Panc1 (cell line): Measurements from ENCODE around the gene CRYGD. TPM values are rescaled to one million over a fixed set of nuclear protein-coding genes. Genes with fewer than 3 reads are reported as not detected.
"Not testable (repeated sequence)": the region's sequence is repeated elsewhere in the genome, so short reads cannot be mapped to it uniquely, and the experiment has no call there.

ENCODE experiments used
- ATAC-seq: fragments of 200-7000 bp; cut with Tn5 transposase; 2 replicates; pipeline ENCODE4 v1.9.1; 2020; ENCODE audit warnings: mild to moderate bottlenecking, moderate library complexity
- BruUV-seq: library from RNA; stranded (reverse); fragments of 400-500 nt; replicated peaks from 2 replicates; lab custom pipeline; 2021; lab: Mats Ljungman, UMichigan
- CTCF ChIA-PET: fragments of 300-600 bp; sonication (Branson Sonifier 250); formaldehyde crosslinking; loops from one replicate; lab custom pipeline; 2022; ENCODE audit warnings: antibody characterized with exemption; lab: Charles Lee
- POLR2A ChIA-PET: fragments of 300-600 bp; sonication (Branson Sonifier 250); formaldehyde crosslinking; loops from one replicate; lab custom pipeline; 2022; ENCODE audit warnings: antibody characterized with exemption; lab: Charles Lee
- DNase-seq: peaks from one replicate; pipeline ENCODE4 v3.0.0-alpha.2; 2010; ENCODE audit warnings: low read depth, low spot score
- H3K27ac ChIP-seq: 2 replicates; pipeline ENCODE4 v1.5.1; 2011; ENCODE audit warnings: mild to moderate bottlenecking, low read length, inconsistent platforms
- H3K27me3 ChIP-seq: fragments of 200-500 bp; sonication (Bioruptor generic); 2 replicates; pipeline ENCODE4 v1.6.0; 2014; ENCODE audit warnings: low read length, inconsistent platforms; ENCODE audit not compliant: control insufficient read depth, insufficient read depth
- H3K36me3 ChIP-seq: fragments of 200-500 bp; sonication (Bioruptor generic); 2 replicates; pipeline ENCODE4 v1.5.1; 2014; ENCODE audit warnings: inconsistent platforms, mild to moderate bottlenecking, low read length, moderate library complexity; ENCODE audit not compliant: control insufficient read depth, insufficient read depth
- H3K4me1 ChIP-seq: 2 replicates; pipeline ENCODE4 v1.5.1; 2011; ENCODE audit warnings: inconsistent platforms, mild to moderate bottlenecking, low read length, moderate library complexity; ENCODE audit not compliant: control insufficient read depth, insufficient read depth
- H3K4me3 ChIP-seq, 2 experiments: 2 replicates each; pipeline ENCODE4 v1.5.1; 2011 to 2012; ENCODE audit warnings: low read depth in 2 of 2, low read length in 2 of 2, mild to moderate bottlenecking in 2 of 2, inconsistent platforms in 1 of 2, moderate library complexity in 1 of 2
- H3K9me3 ChIP-seq: fragments of 200-500 bp; sonication (Bioruptor generic); 2 replicates; pipeline ENCODE4 v1.5.1; 2014; ENCODE audit warnings: low read depth, mild to moderate bottlenecking, inconsistent platforms, low read length, moderate library complexity; ENCODE audit not compliant: control insufficient read depth, insufficient read depth
- CTCF ChIP-seq: fragments of 450-650 bp; IDR thresholded peaks from 2 replicates; pipeline ENCODE4 v1.5.1; 2017; ENCODE audit warnings: mild to moderate bottlenecking
- POLR2AphosphoS5 ChIP-seq: IDR thresholded peaks from 2 replicates; pipeline ENCODE4 v1.6.1; 2012; ENCODE audit warnings: mild to moderate bottlenecking, low read depth, low read length, moderate library complexity
- SIN3A ChIP-seq: IDR thresholded peaks from 2 replicates; pipeline ENCODE4 v1.6.1; 2012; ENCODE audit warnings: low read depth, mild to moderate bottlenecking, low read length, moderate library complexity, borderline replicate concordance; ENCODE audit not compliant: insufficient read depth
- TCF7L2 ChIP-seq: IDR thresholded peaks from 2 replicates; pipeline ENCODE4 v1.6.1; 2011; ENCODE audit warnings: mild to moderate bottlenecking, low read depth, low read length, inconsistent platforms
- in situ Hi-C: cut with HindIII; loops from 2 replicates; pipeline ENCODE4 v1.10.0; 2016; ENCODE audit warnings: low sequenced_read_pairs, low pct_unique_long_range_greater_than_20kb
- intact Hi-C: fragments of 100-400 bp; cut with micrococcal nuclease; formaldehyde crosslinking; loops from one replicate; pipeline ENCODE4 v1.10.0; 2022; ENCODE audit not compliant: unreplicated experiment
- total RNA-seq: library from RNA; stranded (reverse); gene quantifications from one replicate; pipeline ENCODE4 v1.2.1, GENCODE V29; 2021; ENCODE audit not compliant: unreplicated experiment
- TF ChIP-seq, protein P1 (sequence below), 2 experiments: IDR thresholded peaks; 2 replicates each; pipeline ENCODE4 v1.6.1; 2011 to 2012; ENCODE audit warnings: low read depth in 2 of 2, control low read depth in 1 of 2, low read length in 1 of 2, mild to moderate bottlenecking in 1 of 2, moderate library complexity in 1 of 2; ENCODE audit not compliant: insufficient read depth in 1 of 2

CRYGD gene
- total RNA-seq, 1 experiment from 2014 or later: not detected

- in situ Hi-C loops: no loop called here
- no peaks in the 10 kb centered on the region for H3K36me3 ChIP-seq
- ATAC-seq (no peak), DNase-seq (no peak)
- POLR2A ChIA-PET: interaction anchor here (0.5 kb wide), 1 partner anchor 167 kb away, joined by 3 read pairs; no protein-coding TSS in a partner anchor
- no peak overlapping the region for H3K27ac ChIP-seq
- H3K4me1 ChIP-seq: no peaks in the 10 kb centered on the region
- H3K27me3 ChIP-seq: no peaks in the 10 kb centered on the region
- TF ChIP-seq SIN3A (no peak), TCF7L2 (no peak), POLR2AphosphoS5 (no peak), CTCF (no peak)
- no peak overlapping the region for H3K4me3 ChIP-seq
- BruUV-seq: no TSS peak
- intact Hi-C loops: no loop called here
- H3K9me3 ChIP-seq: no peaks in the 10 kb centered on the region
- CTCF ChIA-PET: no interaction called here
These were observed 11.4 kb downstream of the CRYGD start for GRCh38 chr2:208112969-208113368.

DNA sequence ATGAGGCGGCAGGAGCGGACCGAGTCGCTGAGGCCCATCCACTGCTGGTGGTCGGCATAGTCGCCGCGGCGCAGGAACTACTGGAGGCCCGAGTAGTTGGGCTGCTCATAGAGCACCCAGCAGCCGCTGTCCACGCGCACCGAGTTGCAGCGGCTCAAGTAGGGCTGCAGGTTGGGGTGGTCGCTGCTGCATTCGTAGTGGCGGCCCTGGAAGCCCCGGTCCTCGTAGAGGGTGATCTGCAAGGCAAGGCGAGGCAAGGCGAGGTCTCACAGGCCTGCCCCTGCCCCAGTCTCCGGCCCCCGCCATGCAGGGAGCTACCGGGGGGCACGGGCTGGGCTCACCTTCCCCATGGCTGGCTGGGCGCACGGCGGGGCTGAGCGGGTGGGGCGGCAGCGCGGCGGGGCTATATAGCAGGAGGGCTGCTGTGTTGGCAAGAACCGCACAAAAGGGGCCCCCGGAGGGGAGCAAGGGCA is 12.0 kb downstream of the CRYGD start:
- ATAC-seq, CTCF ChIA-PET, H3K4me1 ChIP-seq, H3K4me3 ChIP-seq, H3K27me3 ChIP-seq, intact Hi-C loops, H3K27ac ChIP-seq, in situ Hi-C loops, H3K36me3 ChIP-seq, H3K9me3 ChIP-seq, DNase-seq, BruUV-seq: not testable (repeated sequence)
- POLR2A ChIA-PET: interaction anchor here (0.5 kb wide), 1 partner anchor 168 kb away, joined by 3 read pairs; no protein-coding TSS in a partner anchor

DNA sequence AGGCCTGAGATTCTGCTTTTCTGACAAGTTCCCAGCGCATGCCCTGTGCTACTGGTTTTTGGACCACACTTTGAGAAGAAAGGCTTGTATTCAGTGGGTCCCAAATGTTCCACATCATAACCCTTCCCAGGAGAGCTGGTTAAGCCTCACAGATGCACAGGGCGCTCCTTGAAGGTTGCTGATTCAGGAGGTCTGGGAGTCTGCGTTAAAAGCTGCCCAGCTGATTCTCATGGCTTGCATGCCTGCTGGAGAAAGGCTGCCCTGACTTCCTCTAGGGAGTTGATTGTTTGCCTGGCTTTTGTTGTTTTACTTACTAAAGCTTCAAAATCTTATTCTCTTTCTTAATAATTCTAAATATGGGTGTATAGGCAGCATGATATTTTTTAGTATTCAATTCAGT is 20.7 kb downstream of the CRYGD start:
- H3K36me3 ChIP-seq: no peaks in the 10 kb centered on the region
- no peaks in the 10 kb centered on the region for H3K9me3 ChIP-seq
- ATAC-seq: no peak
- TF ChIP-seq CTCF: no peak
- TF ChIP-seq POLR2AphosphoS5: no peak
- TF ChIP-seq, protein P1, sequence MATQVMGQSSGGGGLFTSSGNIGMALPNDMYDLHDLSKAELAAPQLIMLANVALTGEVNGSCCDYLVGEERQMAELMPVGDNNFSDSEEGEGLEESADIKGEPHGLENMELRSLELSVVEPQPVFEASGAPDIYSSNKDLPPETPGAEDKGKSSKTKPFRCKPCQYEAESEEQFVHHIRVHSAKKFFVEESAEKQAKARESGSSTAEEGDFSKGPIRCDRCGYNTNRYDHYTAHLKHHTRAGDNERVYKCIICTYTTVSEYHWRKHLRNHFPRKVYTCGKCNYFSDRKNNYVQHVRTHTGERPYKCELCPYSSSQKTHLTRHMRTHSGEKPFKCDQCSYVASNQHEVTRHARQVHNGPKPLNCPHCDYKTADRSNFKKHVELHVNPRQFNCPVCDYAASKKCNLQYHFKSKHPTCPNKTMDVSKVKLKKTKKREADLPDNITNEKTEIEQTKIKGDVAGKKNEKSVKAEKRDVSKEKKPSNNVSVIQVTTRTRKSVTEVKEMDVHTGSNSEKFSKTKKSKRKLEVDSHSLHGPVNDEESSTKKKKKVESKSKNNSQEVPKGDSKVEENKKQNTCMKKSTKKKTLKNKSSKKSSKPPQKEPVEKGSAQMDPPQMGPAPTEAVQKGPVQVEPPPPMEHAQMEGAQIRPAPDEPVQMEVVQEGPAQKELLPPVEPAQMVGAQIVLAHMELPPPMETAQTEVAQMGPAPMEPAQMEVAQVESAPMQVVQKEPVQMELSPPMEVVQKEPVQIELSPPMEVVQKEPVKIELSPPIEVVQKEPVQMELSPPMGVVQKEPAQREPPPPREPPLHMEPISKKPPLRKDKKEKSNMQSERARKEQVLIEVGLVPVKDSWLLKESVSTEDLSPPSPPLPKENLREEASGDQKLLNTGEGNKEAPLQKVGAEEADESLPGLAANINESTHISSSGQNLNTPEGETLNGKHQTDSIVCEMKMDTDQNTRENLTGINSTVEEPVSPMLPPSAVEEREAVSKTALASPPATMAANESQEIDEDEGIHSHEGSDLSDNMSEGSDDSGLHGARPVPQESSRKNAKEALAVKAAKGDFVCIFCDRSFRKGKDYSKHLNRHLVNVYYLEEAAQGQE (IDR thresholded peaks at IDR 0.05; ENCODE audit: insufficient read depth in 1 of 2, low read depth in 2 of 2, low read length in 1 of 2): no peak
- no peak for TF ChIP-seq TCF7L2
- no peak for TF ChIP-seq SIN3A
- no peak for DNase-seq
- in situ Hi-C loops (no loop called here), intact Hi-C loops (loop anchor here (2.0 kb wide), 1 partner anchor 151 kb away; the partner anchor contains the start of gene IDH1)
- H3K27ac ChIP-seq: no peak overlapping the region
- H3K4me1 ChIP-seq: no peaks in the 10 kb centered on the region
- no peaks in the 10 kb centered on the region for H3K27me3 ChIP-seq
- ChIA-PET POLR2A (no interaction called here), CTCF (interaction anchor here (0.6 kb wide), 1 partner anchor 171 kb away, joined by 4 read pairs; no protein-coding TSS in a partner anchor)
- no peak overlapping the region for H3K4me3 ChIP-seq
- no TSS peak for BruUV-seq
